ENCODE data around the gene ESAM.

ESAM gene

DNA sequence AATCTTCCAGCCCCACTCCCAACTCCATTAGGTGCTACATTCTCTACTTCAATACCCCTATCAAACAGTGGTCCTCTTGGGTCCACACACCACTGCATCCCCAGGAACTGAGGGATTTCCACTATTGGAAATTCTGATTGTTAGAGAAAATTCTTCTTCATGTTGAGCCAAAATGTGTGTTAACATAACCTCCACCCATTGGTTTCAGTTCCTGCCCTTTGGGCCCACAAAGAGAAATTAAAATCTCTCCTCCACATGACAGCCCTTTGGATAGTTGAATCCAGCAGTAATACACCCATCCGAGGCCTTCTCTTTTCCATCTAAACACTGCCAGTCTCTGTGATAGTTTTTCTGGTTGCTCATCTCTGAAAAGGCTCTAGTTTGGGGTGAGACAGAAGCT lies 12.2 kb downstream of the ESAM start:
- TF ChIP-seq ZNF791 (tag by site-specific recombination; IDR thresholded peaks at IDR 0.05) (no peak), MZF1 (tag by site-specific recombination; IDR thresholded peaks at IDR 0.05; ENCODE audit: borderline replicate concordance) (no peak), YY2 (tag by site-specific recombination; IDR thresholded peaks at IDR 0.05) (no peak)
- H3K9me3 ChIP-seq (ENCODE audit: control insufficient read depth, insufficient read depth, low read depth, low read length) = no peaks in the 10 kb centered on the region
- H3K27ac ChIP-seq (ENCODE audit: extremely low read depth, low read depth, low read length) = no peak overlapping the region
- H3K36me3 ChIP-seq (ENCODE audit: control insufficient read depth in 2 of 2, insufficient read depth in 1 of 2, low read length in 2 of 2) = no peaks in the 10 kb centered on the region
- CTCF ChIA-PET = interaction anchor here (0.6 to 3.1 kb wide), 3 partner anchors 9 to 44 kb away, joined by 4 to 10 read pairs (median 4); partner anchors contain the start of gene ESAM
- H3K4me3 ChIP-seq (ENCODE audit: low read depth, low read length) = no peak overlapping the region
- H3K4me1 ChIP-seq (ENCODE audit: control insufficient read depth, insufficient read depth, low read length) = no peaks in the 10 kb centered on the region
- POLR2A ChIA-PET = no interaction called here

DNA sequence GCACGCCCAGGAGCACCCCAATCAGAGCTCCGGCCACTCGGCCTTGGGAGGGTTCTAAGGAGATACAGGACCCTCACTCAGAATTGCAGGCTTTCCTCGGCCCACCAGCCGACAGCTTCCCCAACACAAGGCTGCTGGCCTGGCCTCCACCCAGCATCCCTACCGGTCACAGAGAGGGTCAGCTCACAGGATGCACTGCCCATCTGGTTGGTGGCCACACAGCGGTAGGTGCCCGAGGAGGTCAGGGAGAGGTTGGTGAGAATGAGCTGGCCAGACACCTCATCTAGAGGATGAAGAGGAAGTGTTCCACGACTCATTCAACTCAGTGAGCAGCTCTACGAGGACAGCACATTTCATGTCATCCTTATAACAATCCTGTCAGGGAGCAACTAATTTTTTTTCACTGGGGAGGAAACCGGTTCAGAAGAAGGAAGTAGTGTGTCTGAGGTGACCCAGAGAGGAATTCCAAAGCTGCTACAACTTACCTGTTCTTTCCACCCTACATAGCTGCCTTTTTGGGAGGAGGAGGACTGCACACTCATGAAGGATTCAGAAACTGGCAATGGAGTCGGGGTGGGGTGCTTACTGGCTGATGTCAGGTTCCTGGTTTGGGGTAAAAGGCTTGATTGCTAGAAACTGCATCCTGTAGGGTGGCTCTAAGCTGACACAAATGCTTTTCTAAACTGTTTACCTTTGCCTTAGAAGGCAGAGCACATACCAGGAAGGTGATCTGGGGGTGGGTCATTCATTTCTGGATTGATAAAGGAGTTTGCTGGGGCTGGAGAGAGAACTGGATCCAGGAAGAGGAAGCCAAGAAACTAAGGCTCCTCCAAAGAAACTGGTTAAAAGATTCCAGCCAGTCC lies 13.4 kb downstream of the ESAM start:
- no peaks in the 10 kb centered on the region for H3K36me3 ChIP-seq (ENCODE audit: control insufficient read depth in 2 of 2, insufficient read depth in 1 of 2, low read length in 2 of 2)
- H3K27ac ChIP-seq (ENCODE audit: extremely low read depth, low read depth, low read length) = no peak overlapping the region
- H3K9me3 ChIP-seq (ENCODE audit: control insufficient read depth, insufficient read depth, low read depth, low read length) = no peaks in the 10 kb centered on the region
- CTCF ChIA-PET = interaction anchor here (0.5 to 3.1 kb wide), 5 partner anchors 9 to 117 kb away, joined by 3 to 10 read pairs (median 4); partner anchors contain the start of gene ESAM
- POLR2A ChIA-PET = interaction anchor here (0.6 kb wide), 1 partner anchor 50 kb away, joined by 3 read pairs; no protein-coding TSS in a partner anchor
- H3K4me1 ChIP-seq (ENCODE audit: control insufficient read depth, insufficient read depth, low read length) = no peaks in the 10 kb centered on the region
- H3K4me3 ChIP-seq (ENCODE audit: low read depth, low read length) = no peak overlapping the region
- TF ChIP-seq ZNF426 (tag by site-specific recombination; IDR thresholded peaks at IDR 0.05) (no peak), ZNF23 (tag by site-specific recombination; IDR thresholded peaks at IDR 0.05; ENCODE audit: borderline replicate concordance) (no peak), ZNF76 (tag by site-specific recombination; IDR thresholded peaks at IDR 0.05; ENCODE audit: borderline replicate concordance, low read depth) (no peak), ZNF529 (tag by site-specific recombination; IDR thresholded peaks at IDR 0.05; ENCODE audit: insufficient replicate concordance) (no peak), ZNF560 (tag by site-specific recombination; IDR thresholded peaks at IDR 0.05; ENCODE audit: borderline replicate concordance) (no peak), KLF16 (tag by site-specific recombination; IDR thresholded peaks at IDR 0.05) (no peak), IKZF3 (tag by site-specific recombination; IDR thresholded peaks at IDR 0.05) (no peak), ZNF768 (tag by site-specific recombination; IDR thresholded peaks at IDR 0.05) (no peak), SP2 (tag by site-specific recombination; IDR thresholded peaks at IDR 0.05) (no peak), OSR2 (tag by site-specific recombination; IDR thresholded peaks at IDR 0.05) (no peak), ZNF2 (tag by site-specific recombination; IDR thresholded peaks at IDR 0.05) (no peak), ZFP69B (tag by site-specific recombination; IDR thresholded peaks at IDR 0.05) (no peak), GLIS2 (tag by site-specific recombination; IDR thresholded peaks at IDR 0.05) (no peak), ZNF660 (tag by site-specific recombination; IDR thresholded peaks at IDR 0.05) (no peak)
- TF ChIP-seq, protein P1, sequence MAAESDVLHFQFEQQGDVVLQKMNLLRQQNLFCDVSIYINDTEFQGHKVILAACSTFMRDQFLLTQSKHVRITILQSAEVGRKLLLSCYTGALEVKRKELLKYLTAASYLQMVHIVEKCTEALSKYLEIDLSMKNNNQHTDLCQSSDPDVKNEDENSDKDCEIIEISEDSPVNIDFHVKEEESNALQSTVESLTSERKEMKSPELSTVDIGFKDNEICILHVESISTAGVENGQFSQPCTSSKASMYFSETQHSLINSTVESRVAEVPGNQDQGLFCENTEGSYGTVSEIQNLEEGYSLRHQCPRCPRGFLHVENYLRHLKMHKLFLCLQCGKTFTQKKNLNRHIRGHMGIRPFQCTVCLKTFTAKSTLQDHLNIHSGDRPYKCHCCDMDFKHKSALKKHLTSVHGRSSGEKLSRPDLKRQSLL (tag by site-specific recombination; IDR thresholded peaks at IDR 0.05) = no peak
- TF ChIP-seq, protein P2, sequence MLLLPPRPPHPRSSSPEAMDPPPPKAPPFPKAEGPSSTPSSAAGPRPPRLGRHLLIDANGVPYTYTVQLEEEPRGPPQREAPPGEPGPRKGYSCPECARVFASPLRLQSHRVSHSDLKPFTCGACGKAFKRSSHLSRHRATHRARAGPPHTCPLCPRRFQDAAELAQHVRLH (tag by site-specific recombination; IDR thresholded peaks at IDR 0.05) = no peak
- TF ChIP-seq, protein P3, sequence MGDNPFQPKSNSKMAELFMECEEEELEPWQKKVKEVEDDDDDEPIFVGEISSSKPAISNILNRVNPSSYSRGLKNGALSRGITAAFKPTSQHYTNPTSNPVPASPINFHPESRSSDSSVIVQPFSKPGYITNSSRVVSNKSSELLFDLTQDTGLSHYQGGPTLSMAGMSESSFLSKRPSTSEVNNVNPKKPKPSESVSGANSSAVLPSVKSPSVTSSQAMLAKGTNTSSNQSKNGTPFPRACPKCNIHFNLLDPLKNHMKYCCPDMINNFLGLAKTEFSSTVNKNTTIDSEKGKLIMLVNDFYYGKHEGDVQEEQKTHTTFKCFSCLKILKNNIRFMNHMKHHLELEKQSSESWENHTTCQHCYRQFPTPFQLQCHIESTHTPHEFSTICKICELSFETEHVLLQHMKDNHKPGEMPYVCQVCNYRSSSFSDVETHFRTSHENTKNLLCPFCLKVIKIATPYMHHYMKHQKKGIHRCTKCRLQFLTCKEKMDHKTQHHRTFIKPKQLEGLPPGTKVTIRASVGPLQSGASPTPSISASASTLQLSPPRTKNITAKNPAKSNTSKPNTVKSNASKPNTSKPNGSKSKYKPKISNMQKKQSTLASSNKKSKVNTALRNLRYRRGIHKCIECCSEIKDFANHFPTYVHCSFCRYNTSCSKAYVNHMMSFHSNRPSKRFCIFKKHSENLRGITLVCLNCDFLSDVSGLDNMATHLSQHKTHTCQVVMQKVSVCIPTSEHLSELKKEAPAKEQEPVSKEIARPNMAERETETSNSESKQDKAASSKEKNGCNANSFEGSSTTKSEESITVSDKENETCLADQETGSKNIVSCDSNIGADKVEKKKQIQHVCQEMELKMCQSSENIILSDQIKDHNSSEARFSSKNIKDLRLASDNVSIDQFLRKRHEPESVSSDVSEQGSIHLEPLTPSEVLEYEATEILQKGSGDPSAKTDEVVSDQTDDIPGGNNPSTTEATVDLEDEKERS (tag by site-specific recombination; IDR thresholded peaks at IDR 0.05) = no peak
- TF ChIP-seq, protein P4, sequence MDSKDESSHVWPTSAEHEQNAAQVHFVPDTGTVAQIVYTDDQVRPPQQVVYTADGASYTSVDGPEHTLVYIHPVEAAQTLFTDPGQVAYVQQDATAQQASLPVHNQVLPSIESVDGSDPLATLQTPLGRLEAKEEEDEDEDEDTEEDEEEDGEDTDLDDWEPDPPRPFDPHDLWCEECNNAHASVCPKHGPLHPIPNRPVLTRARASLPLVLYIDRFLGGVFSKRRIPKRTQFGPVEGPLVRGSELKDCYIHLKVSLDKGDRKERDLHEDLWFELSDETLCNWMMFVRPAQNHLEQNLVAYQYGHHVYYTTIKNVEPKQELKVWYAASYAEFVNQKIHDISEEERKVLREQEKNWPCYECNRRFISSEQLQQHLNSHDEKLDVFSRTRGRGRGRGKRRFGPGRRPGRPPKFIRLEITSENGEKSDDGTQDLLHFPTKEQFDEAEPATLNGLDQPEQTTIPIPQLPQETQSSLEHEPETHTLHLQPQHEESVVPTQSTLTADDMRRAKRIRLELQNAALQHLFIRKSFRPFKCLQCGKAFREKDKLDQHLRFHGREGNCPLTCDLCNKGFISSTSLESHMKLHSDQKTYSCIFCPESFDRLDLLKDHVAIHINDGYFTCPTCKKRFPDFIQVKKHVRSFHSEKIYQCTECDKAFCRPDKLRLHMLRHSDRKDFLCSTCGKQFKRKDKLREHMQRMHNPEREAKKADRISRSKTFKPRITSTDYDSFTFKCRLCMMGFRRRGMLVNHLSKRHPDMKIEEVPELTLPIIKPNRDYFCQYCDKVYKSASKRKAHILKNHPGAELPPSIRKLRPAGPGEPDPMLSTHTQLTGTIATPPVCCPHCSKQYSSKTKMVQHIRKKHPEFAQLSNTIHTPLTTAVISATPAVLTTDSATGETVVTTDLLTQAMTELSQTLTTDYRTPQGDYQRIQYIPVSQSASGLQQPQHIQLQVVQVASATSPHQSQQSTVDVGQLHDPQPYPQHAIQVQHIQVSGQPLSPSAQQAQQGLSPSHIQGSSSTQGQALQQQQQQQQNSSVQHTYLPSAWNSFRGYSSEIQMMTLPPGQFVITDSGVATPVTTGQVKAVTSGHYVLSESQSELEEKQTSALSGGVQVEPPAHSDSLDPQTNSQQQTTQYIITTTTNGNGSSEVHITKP (tag by site-specific recombination; IDR thresholded peaks at IDR 0.05) = no peak
